Activated naive CD4-positive, alpha-beta T cell treated with anti-CD3 and anti-CD28 coated beads, Interleukin-2, amount 10 ng/mL, durations not matched to agents 7 days and 5 days (primary cell): Measurements from ENCODE around the gene JUP.

Experiments used
- CTCF ChIA-PET: fragments of 350-600 bp; sonication (Branson Sonifier 250); formaldehyde crosslinking; loops from one replicate; lab custom pipeline; 2021; ENCODE audit warnings: antibody characterized with exemption; lab: Charles Lee
- DNase-seq: peaks from one replicate; pipeline ENCODE4 v3.0.0-alpha.2; 2020
- H3K27ac Mint-ChIP-seq: one replicate; pipeline ENCODE4 v1.8.0; 2021; ENCODE audit warnings: mild to moderate bottlenecking, moderate library complexity, mixed read lengths
- H3K27me3 Mint-ChIP-seq: one replicate; pipeline ENCODE4 v1.8.0; 2021; ENCODE audit warnings: mild to moderate bottlenecking, mixed read lengths
- H3K36me3 Mint-ChIP-seq: one replicate; pipeline ENCODE4 v1.8.0; 2021; ENCODE audit warnings: mixed read lengths
- H3K4me1 Mint-ChIP-seq: one replicate; pipeline ENCODE4 v1.8.0; 2021; ENCODE audit warnings: mixed read lengths
- H3K4me3 Mint-ChIP-seq: one replicate; pipeline ENCODE4 v1.8.0; 2021; ENCODE audit warnings: mild to moderate bottlenecking, moderate library complexity, mixed read lengths
- H3K9me3 Mint-ChIP-seq: one replicate; pipeline ENCODE4 v1.8.0; 2021; ENCODE audit warnings: mixed read lengths

Gene JUP

GRCh38 chr17:41814195-41814594 is 27.7 kb upstream of the JUP start:
- Mint-ChIP-seq H3K9me3 (no peaks in the 10 kb centered on the region), H3K27ac (no peak overlapping the region)

DNA sequence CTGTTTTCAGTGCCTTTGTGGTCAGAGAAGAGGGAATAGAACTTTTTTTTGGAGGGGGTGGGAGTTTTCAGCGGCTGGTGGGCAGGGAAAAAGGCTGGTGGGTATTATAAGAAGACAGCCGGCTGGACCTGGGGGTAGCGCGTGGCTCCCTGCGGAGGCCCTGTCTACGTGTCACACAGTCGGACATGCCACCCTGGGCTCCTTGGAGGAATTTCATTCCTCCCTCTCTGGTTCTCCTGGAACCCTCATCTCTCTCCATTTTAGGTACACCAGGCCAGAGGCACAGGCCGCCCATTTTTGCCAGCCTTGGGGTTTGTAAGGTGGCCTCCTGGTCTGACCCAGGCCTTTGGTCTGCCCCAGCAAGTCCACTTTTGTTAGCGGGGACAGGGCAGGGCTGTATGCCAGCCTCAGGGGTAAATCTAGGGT is 27.2 kb upstream of the JUP start:
- H3K27me3 Mint-ChIP-seq, result peaks cover 49% of the 10 kb centered on the region
- peak overlapping the region; percentile 43 for H3K4me3 Mint-ChIP-seq
- H3K4me1 Mint-ChIP-seq, result peaks cover 17% of the 10 kb centered on the region
- H3K27ac Mint-ChIP-seq, result no peak overlapping the region
- CTCF ChIA-PET, result no interaction called here
- no peak for DNase-seq
- no peaks in the 10 kb centered on the region for H3K36me3 Mint-ChIP-seq
- no peaks in the 10 kb centered on the region for H3K9me3 Mint-ChIP-seq

More at GRCh38 chr17:41814195-41814594, 27.7 kb upstream of the JUP start:
- CTCF ChIA-PET, result no interaction called here
- no peak overlapping the region for H3K4me3 Mint-ChIP-seq
- no peak for DNase-seq
- H3K4me1 Mint-ChIP-seq, result peaks cover 17% of the 10 kb centered on the region
- peaks cover 47% of the 10 kb centered on the region for H3K27me3 Mint-ChIP-seq
- no peaks in the 10 kb centered on the region for H3K36me3 Mint-ChIP-seq

DNA sequence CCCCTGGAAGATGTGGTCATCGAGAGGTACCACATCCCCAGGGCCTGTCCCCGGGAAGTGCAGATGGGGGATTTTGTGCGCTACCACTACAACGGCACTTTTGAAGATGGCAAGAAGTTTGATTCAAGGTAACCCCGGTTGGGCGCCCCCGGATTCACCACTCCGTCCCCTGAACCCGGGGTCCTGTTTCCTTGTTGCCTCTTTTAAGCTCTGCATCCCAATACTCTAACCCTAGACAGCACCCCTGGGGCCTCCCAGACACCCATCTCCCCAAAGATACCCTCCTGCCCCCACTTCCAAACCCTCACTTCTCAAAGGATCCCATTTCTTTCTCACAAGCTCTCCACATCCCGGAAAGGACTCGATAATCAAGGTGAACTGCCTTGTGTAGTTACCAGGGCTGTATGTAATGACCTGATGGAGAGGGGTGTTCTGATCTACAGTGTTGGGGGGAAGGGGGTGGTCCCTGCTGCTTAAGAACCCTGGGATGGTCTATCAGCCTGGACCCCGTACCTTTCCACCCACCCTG is 26.7 kb upstream of the JUP start:
- H3K9me3 Mint-ChIP-seq, result no peaks in the 10 kb centered on the region
- peaks cover 50% of the 10 kb centered on the region for H3K27me3 Mint-ChIP-seq
- H3K4me3 Mint-ChIP-seq, result peak overlapping the region; percentile 46
- H3K27ac Mint-ChIP-seq, result no peak overlapping the region
- CTCF ChIA-PET, result no interaction called here
- no peaks in the 10 kb centered on the region for H3K36me3 Mint-ChIP-seq
- DNase-seq, result no peak
- H3K4me1 Mint-ChIP-seq, result peaks cover 17% of the 10 kb centered on the region

- Mint-ChIP-seq H3K4me3 (peak within 1 kb of the TSS; percentile 77), H3K4me1 (peaks cover 17% of the 10 kb centered on the region), H3K9me3 (no peaks in the 10 kb centered on the region), H3K27me3 (peaks cover 50% of the 10 kb centered on the region), H3K36me3 (no peaks in the 10 kb centered on the region), H3K27ac (peak within 1 kb of the TSS; percentile 79)
- CTCF ChIA-PET, result interaction anchor here (1.6 kb wide), 1 partner anchor 11 kb away, joined by 4 read pairs; no protein-coding TSS in a partner anchor
- peak; percentile 55 for DNase-seq
These were observed 26.1 kb upstream of the JUP start, which contains the start of gene FKBP10 for GRCh38 chr17:41812381-41813151. Gene FKBP10, plus strand, starts transcription at chr17:41813004. Its CDS starts 31 bp downstream, at chr17:41813035.

DNA sequence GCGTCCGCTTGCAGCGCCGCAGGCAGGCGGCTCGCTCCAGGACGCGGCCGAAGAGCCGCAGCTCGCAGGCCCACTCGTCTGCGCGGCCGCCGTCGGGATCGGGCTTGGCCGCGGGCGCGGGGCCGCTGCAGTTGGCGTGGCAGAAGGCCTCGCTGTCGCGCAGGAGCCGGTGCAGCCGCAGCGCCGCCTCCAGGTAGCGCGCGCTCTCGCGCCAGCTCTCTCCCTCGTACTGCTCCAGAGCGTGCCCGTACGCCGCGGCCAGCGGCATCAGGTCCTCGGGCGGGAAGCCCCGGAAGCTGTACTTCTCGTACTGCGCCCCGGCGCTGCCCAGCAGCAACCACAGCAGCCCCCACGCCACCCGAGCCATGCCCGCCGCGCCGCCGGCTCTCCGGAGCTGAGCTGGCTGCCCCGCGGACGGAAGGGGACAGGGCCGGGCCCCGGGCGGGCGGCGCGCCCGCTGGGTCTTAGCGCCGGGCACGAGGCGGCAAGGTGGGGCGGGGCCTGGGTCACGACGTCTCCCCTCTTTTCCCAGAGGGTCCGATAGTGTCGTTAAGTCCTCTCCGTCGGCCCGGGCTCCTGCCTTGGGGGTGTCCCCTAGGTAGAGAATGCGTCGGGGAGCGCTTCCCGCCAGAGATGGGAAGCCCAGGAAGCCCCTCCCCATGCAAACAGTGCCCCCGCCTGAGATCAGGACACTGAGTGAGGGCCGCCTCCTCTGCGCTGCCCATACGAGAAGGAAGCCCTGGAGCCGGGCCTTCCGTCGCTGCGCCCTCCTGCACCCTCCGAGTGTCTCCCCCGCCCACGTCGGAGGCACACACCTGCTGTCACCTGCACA is 25.3 kb upstream of the JUP start, which contains the start of gene P3H4:
Gene P3H4, minus strand, starts transcription at position 401 of the 832 bp plus-strand sequence. Its CDS starts 34 bp downstream, at position 367.
- H3K27me3 Mint-ChIP-seq, result peaks cover 50% of the 10 kb centered on the region
- H3K27ac Mint-ChIP-seq, result peak within 1 kb of the TSS; percentile 79
- no peaks in the 10 kb centered on the region for H3K9me3 Mint-ChIP-seq

GRCh38 chr17:41810659-41811548 is 24.4 kb upstream of the JUP start:
- H3K9me3 Mint-ChIP-seq, result no peaks in the 10 kb centered on the region
- CTCF ChIA-PET, result interaction anchor here (0.8 to 2.7 kb wide), 12 partner anchors 9 to 107 kb away, joined by 3 to 11 read pairs (median 4); partner anchors contain the start of genes ACLY, JUP and KLHL10
- peaks cover 50% of the 10 kb centered on the region for H3K27me3 Mint-ChIP-seq
- H3K4me3 Mint-ChIP-seq, result peak overlapping the region; percentile 57
- DNase-seq, result no peak
- no peaks in the 10 kb centered on the region for H3K36me3 Mint-ChIP-seq
- no peak overlapping the region for H3K27ac Mint-ChIP-seq
- H3K4me1 Mint-ChIP-seq, result peaks cover 17% of the 10 kb centered on the region

More for the DNA sequence above, 25.3 kb upstream of the JUP start, which contains the start of gene P3H4:
- Mint-ChIP-seq H3K4me3 (peak within 1 kb of the TSS; percentile 77), H3K36me3 (no peaks in the 10 kb centered on the region), H3K4me1 (peaks cover 17% of the 10 kb centered on the region)
- peak; percentile 83 for DNase-seq
- CTCF ChIA-PET, result interaction anchor here (0.8 to 2.7 kb wide), 12 partner anchors 10 to 107 kb away, joined by 3 to 11 read pairs (median 4); partner anchors contain the start of genes ACLY, JUP and KLHL10

DNA sequence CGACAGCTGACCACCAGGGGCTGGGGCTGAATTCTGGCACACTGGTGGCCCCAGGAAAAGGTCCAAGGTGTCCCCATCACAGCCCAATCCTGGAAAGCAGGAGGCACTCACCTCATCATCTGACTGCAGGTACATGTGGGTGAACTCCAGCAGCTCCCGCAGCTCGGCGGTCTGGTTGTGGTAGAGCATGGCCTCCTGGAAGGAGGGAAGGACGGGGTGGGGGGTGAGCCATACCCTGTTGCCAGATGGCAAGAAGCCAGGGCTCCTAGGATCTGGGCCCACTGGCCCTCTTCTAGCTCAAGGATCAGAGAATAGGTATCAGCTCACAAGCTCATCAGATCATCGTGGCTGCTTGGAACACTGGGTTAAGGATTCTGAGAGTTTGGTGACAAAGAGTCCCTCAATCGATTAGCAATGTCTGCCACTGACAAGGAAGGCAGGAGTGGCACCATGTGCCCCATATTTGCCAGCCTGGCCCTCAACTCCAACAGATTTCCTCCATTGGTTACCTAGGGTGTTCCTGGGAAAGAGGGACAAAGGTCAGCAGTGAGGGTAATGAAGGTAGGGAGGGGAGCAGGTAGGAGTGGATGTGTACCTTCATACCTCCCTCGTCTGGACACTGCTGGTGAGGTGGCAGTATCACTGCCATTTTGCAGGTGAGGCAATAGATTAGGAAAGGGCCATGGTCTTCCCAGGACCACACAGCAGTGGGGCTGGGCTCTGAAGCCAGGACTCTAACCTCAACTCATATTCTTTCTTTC is 20.4 kb upstream of the JUP start:
- H3K9me3 Mint-ChIP-seq, result no peaks in the 10 kb centered on the region
- H3K4me1 Mint-ChIP-seq, result peaks cover 7% of the 10 kb centered on the region
- no peak for DNase-seq
- no peak overlapping the region for H3K4me3 Mint-ChIP-seq
- CTCF ChIA-PET, result interaction anchor here (1.9 kb wide), 1 partner anchor 70 kb away, joined by 5 read pairs; no protein-coding TSS in a partner anchor
- H3K27me3 Mint-ChIP-seq, result peaks cover 32% of the 10 kb centered on the region
- no peak overlapping the region for H3K27ac Mint-ChIP-seq
- no peaks in the 10 kb centered on the region for H3K36me3 Mint-ChIP-seq

DNA sequence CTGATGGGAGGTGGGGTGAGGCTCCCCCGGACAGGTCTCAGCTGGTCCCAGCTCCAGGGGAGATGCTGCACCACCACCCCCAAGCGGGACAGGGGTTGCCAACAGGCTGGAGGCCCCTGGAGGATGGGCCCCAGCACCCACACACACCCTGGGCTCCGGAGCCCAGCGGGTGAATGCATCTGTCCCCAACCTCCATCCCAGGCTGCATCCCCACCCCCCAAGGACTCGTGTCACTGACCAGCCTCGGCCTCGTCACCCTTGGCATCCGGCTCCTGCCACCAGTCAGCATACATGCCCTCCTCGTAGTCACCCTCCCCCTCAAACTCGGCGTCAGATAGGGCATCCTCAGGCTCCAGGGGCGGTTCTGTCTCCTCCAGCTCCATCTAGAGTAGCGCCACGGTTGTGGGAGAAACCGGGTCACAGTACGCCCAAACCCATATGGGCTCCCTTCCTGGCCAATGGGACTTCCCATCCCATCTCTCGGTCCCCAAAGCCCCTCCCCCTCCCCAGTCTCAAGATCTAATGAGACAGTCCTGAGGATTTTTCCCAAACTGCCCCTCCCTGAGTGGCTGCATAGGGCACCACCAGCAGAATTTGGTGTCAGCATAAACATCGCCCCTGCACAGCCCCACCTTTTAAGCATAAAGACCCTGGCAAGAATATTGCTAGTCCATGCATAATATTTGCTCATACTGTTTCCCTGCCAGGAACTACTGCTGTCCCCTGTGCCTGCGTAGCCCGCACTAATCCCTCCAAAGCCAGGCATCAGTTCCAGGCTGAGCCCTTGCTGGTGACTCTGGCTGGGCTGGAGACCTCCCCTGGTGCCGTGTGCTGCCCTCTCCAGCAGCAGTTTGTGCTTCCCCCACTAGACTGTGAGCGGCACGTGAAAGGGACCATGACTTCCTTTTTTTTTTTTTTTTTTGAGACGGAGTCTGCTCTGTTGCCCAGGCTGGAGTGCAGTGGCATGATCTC is 16.8 kb upstream of the JUP start:
- no peak for DNase-seq
- peaks cover 8% of the 10 kb centered on the region for H3K27me3 Mint-ChIP-seq
- H3K4me1 Mint-ChIP-seq, result peaks cover 11% of the 10 kb centered on the region
- H3K27ac Mint-ChIP-seq, result no peak overlapping the region
- H3K36me3 Mint-ChIP-seq, result no peaks in the 10 kb centered on the region
- H3K9me3 Mint-ChIP-seq, result no peaks in the 10 kb centered on the region
- CTCF ChIA-PET, result interaction anchor here (3.0 to 5.0 kb wide), 3 partner anchors 14 to 67 kb away, joined by 27 to 55 read pairs (median 31); partner anchors contain the start of gene HAP1
- no peak overlapping the region for H3K4me3 Mint-ChIP-seq

- H3K9me3 Mint-ChIP-seq, result no peaks in the 10 kb centered on the region
These were observed 15.1 kb upstream of the JUP start for GRCh38 chr17:41801374-41802271.

GRCh38 chr17:41800601-41801373 is 14.3 kb upstream of the JUP start:
- H3K36me3 Mint-ChIP-seq, result no peaks in the 10 kb centered on the region
- peaks cover 21% of the 10 kb centered on the region for H3K27me3 Mint-ChIP-seq
- H3K27ac Mint-ChIP-seq, result no peak overlapping the region
- no peaks in the 10 kb centered on the region for H3K9me3 Mint-ChIP-seq
- H3K4me1 Mint-ChIP-seq, result peaks cover 11% of the 10 kb centered on the region
- DNase-seq, result no peak
- CTCF ChIA-PET, result interaction anchor here (0.6 to 5.0 kb wide), 10 partner anchors 10 to 159 kb away, joined by 3 to 55 read pairs (median 9); partner anchors contain the start of genes HAP1, JUP and P3H4
- no peak overlapping the region for H3K4me3 Mint-ChIP-seq

More at GRCh38 chr17:41801374-41802271, 15.1 kb upstream of the JUP start:
- no peak overlapping the region for H3K4me3 Mint-ChIP-seq
- H3K36me3 Mint-ChIP-seq, result no peaks in the 10 kb centered on the region
- CTCF ChIA-PET, result interaction anchor here (0.6 to 5.0 kb wide), 12 partner anchors 9 to 216 kb away, joined by 3 to 55 read pairs (median 3); partner anchors contain the start of genes DNAJC7, HAP1 and P3H4
- peaks cover 11% of the 10 kb centered on the region for H3K4me1 Mint-ChIP-seq
- H3K27me3 Mint-ChIP-seq, result peaks cover 14% of the 10 kb centered on the region
- H3K27ac Mint-ChIP-seq, result no peak overlapping the region
- DNase-seq, result peak; percentile 80
